ENCODE results near the gene NDEL1. TPM values are rescaled to one million over a fixed set of nuclear protein-coding genes. Genes with fewer than 3 reads are reported as not detected.

Gene NDEL1
- polyA plus RNA-seq, 1 donor: 36.6 TPM

GRCh38 chr17:8436169-8436843 is 622 bp downstream of the NDEL1 start:
- DNase-seq: peak in 1 of 2 donors; percentile 42
- no peaks in the 10 kb centered on the region for H3K27me3 ChIP-seq (ENCODE audit: control insufficient read depth, insufficient read depth, low read length)
- H3K4me3 ChIP-seq (ENCODE audit: low read length): peak overlapping the region; percentile 82
- H3K9me3 ChIP-seq (ENCODE audit: control insufficient read depth, low read depth, low read length): no peaks in the 10 kb centered on the region
- 0% methylated on average over 7 of the region's 43 CpGs for WGBS (ENCODE audit: insufficient coverage, low lambda C conversion rate)
- H3K4me1 ChIP-seq (ENCODE audit: control insufficient read depth, insufficient read depth, low read length): peaks cover 3% of the 10 kb centered on the region
- H3K36me3 ChIP-seq (ENCODE audit: control insufficient read depth, insufficient read depth, low read length): peaks cover 3% of the 10 kb centered on the region
- H3K27ac ChIP-seq (ENCODE audit: low read length): peak overlapping the region; percentile 98

GRCh38 chr17:8436844-8437171 is 1.1 kb downstream of the NDEL1 start:
- 0% methylated on average over 2 of the region's 5 CpGs for WGBS (ENCODE audit: insufficient coverage, low lambda C conversion rate)
- Histone ChIP-seq H3K9me3 (ENCODE audit: control insufficient read depth, low read depth, low read length) (no peaks in the 10 kb centered on the region), H3K4me3 (ENCODE audit: low read length) (peak overlapping the region; percentile 82), H3K4me1 (ENCODE audit: control insufficient read depth, insufficient read depth, low read length) (peaks cover 3% of the 10 kb centered on the region), H3K36me3 (ENCODE audit: control insufficient read depth, insufficient read depth, low read length) (peaks cover 3% of the 10 kb centered on the region), H3K27ac (ENCODE audit: low read length) (peak overlapping the region; percentile 98), H3K27me3 (ENCODE audit: control insufficient read depth, insufficient read depth, low read length) (no peaks in the 10 kb centered on the region)
- DNase-seq: peak in 1 of 2 donors; percentile 23

- no peak for DNase-seq
- no peak overlapping the region for H3K27ac ChIP-seq (ENCODE audit: low read length)
- peaks cover 3% of the 10 kb centered on the region for H3K36me3 ChIP-seq (ENCODE audit: control insufficient read depth, insufficient read depth, low read length)
- WGBS (ENCODE audit: insufficient coverage, low lambda C conversion rate): 60% methylated on average over 1 of the region's 5 CpGs
- H3K27me3 ChIP-seq (ENCODE audit: control insufficient read depth, insufficient read depth, low read length): no peaks in the 10 kb centered on the region
- peaks cover 3% of the 10 kb centered on the region for H3K4me1 ChIP-seq (ENCODE audit: control insufficient read depth, insufficient read depth, low read length)
- no peaks in the 10 kb centered on the region for H3K9me3 ChIP-seq (ENCODE audit: control insufficient read depth, low read depth, low read length)
- H3K4me3 ChIP-seq (ENCODE audit: low read length): no peak overlapping the region
Observed at GRCh38 chr17:8438441-8438840, 2.8 kb downstream of the NDEL1 start.

- no peak overlapping the region for H3K27ac ChIP-seq (ENCODE audit: low read length)
- H3K4me1 ChIP-seq (ENCODE audit: control insufficient read depth, insufficient read depth, low read length): peaks cover 3% of the 10 kb centered on the region
- no CpG with 5 or more reads among the region's 3 CpGs for WGBS (ENCODE audit: insufficient coverage, low lambda C conversion rate)
- H3K9me3 ChIP-seq (ENCODE audit: control insufficient read depth, low read depth, low read length): no peaks in the 10 kb centered on the region
- peaks cover 12% of the 10 kb centered on the region for H3K36me3 ChIP-seq (ENCODE audit: control insufficient read depth, insufficient read depth, low read length)
- DNase-seq: no peak
- H3K4me3 ChIP-seq (ENCODE audit: low read length): no peak overlapping the region
- no peaks in the 10 kb centered on the region for H3K27me3 ChIP-seq (ENCODE audit: control insufficient read depth, insufficient read depth, low read length)
Observed at GRCh38 chr17:8439681-8440080, 4.0 kb downstream of the NDEL1 start.

GRCh38 chr17:8441690-8442089 is 6.0 kb downstream of the NDEL1 start:
- peaks cover 24% of the 10 kb centered on the region for H3K36me3 ChIP-seq (ENCODE audit: control insufficient read depth, insufficient read depth, low read length)
- WGBS (ENCODE audit: insufficient coverage, low lambda C conversion rate): no CpG with 5 or more reads among the region's 2 CpGs

GRCh38 chr17:8442310-8442709 is 6.6 kb downstream of the NDEL1 start:
- H3K4me1 ChIP-seq (ENCODE audit: control insufficient read depth, insufficient read depth, low read length): no peaks in the 10 kb centered on the region
- peaks cover 27% of the 10 kb centered on the region for H3K36me3 ChIP-seq (ENCODE audit: control insufficient read depth, insufficient read depth, low read length)
- no peaks in the 10 kb centered on the region for H3K27me3 ChIP-seq (ENCODE audit: control insufficient read depth, insufficient read depth, low read length)
- H3K9me3 ChIP-seq (ENCODE audit: control insufficient read depth, low read depth, low read length): no peaks in the 10 kb centered on the region
- H3K4me3 ChIP-seq (ENCODE audit: low read length): no peak overlapping the region
- H3K27ac ChIP-seq (ENCODE audit: low read length): no peak overlapping the region
- no peak for DNase-seq
- WGBS (ENCODE audit: insufficient coverage, low lambda C conversion rate): no CpG with 5 or more reads among the region's 2 CpGs

More at GRCh38 chr17:8441690-8442089, 6.0 kb downstream of the NDEL1 start:
- Histone ChIP-seq H3K4me1 (ENCODE audit: control insufficient read depth, insufficient read depth, low read length) (peaks cover 3% of the 10 kb centered on the region), H3K9me3 (ENCODE audit: control insufficient read depth, low read depth, low read length) (no peaks in the 10 kb centered on the region), H3K4me3 (ENCODE audit: low read length) (no peak overlapping the region), H3K27me3 (ENCODE audit: control insufficient read depth, insufficient read depth, low read length) (no peaks in the 10 kb centered on the region), H3K27ac (ENCODE audit: low read length) (no peak overlapping the region)
- DNase-seq: no peak

GRCh38 chr17:8443756-8444155 is 8.1 kb downstream of the NDEL1 start:
- no peaks in the 10 kb centered on the region for H3K9me3 ChIP-seq (ENCODE audit: control insufficient read depth, low read depth, low read length)
- no peak for DNase-seq
- H3K4me3 ChIP-seq (ENCODE audit: low read length): no peak overlapping the region
- peaks cover 38% of the 10 kb centered on the region for H3K36me3 ChIP-seq (ENCODE audit: control insufficient read depth, insufficient read depth, low read length)
- no peaks in the 10 kb centered on the region for H3K4me1 ChIP-seq (ENCODE audit: control insufficient read depth, insufficient read depth, low read length)
- no peaks in the 10 kb centered on the region for H3K27me3 ChIP-seq (ENCODE audit: control insufficient read depth, insufficient read depth, low read length)
- no CpG with 5 or more reads among the region's 7 CpGs for WGBS (ENCODE audit: insufficient coverage, low lambda C conversion rate)
- no peak overlapping the region for H3K27ac ChIP-seq (ENCODE audit: low read length)

GRCh38 chr17:8444494-8444893 is 8.8 kb downstream of the NDEL1 start:
- Histone ChIP-seq H3K4me1 (ENCODE audit: control insufficient read depth, insufficient read depth, low read length) (no peaks in the 10 kb centered on the region), H3K36me3 (ENCODE audit: control insufficient read depth, insufficient read depth, low read length) (peaks cover 45% of the 10 kb centered on the region), H3K4me3 (ENCODE audit: low read length) (no peak overlapping the region), H3K27ac (ENCODE audit: low read length) (no peak overlapping the region), H3K27me3 (ENCODE audit: control insufficient read depth, insufficient read depth, low read length) (no peaks in the 10 kb centered on the region), H3K9me3 (ENCODE audit: control insufficient read depth, low read depth, low read length) (no peaks in the 10 kb centered on the region)
- WGBS (ENCODE audit: insufficient coverage, low lambda C conversion rate): no CpG with 5 or more reads among the region's 4 CpGs
- no peak for DNase-seq

GRCh38 chr17:8445536-8445935 is 9.9 kb downstream of the NDEL1 start:
- no peaks in the 10 kb centered on the region for H3K4me1 ChIP-seq (ENCODE audit: control insufficient read depth, insufficient read depth, low read length)
- H3K27me3 ChIP-seq (ENCODE audit: control insufficient read depth, insufficient read depth, low read length): no peaks in the 10 kb centered on the region
- H3K4me3 ChIP-seq (ENCODE audit: low read length): no peak overlapping the region
- H3K36me3 ChIP-seq (ENCODE audit: control insufficient read depth, insufficient read depth, low read length): peaks cover 45% of the 10 kb centered on the region
- H3K9me3 ChIP-seq (ENCODE audit: control insufficient read depth, low read depth, low read length): no peaks in the 10 kb centered on the region
- H3K27ac ChIP-seq (ENCODE audit: low read length): no peak overlapping the region
- WGBS (ENCODE audit: insufficient coverage, low lambda C conversion rate): 95% methylated on average over 4 of the region's 4 CpGs
- no peak for DNase-seq

GRCh38 chr17:8447799-8448198 is 12.1 kb downstream of the NDEL1 start:
- no peak for DNase-seq
- Histone ChIP-seq H3K4me3 (ENCODE audit: low read length) (no peak overlapping the region), H3K27ac (ENCODE audit: low read length) (no peak overlapping the region), H3K4me1 (ENCODE audit: control insufficient read depth, insufficient read depth, low read length) (peaks cover 9% of the 10 kb centered on the region), H3K9me3 (ENCODE audit: control insufficient read depth, low read depth, low read length) (no peaks in the 10 kb centered on the region), H3K27me3 (ENCODE audit: control insufficient read depth, insufficient read depth, low read length) (no peaks in the 10 kb centered on the region), H3K36me3 (ENCODE audit: control insufficient read depth, insufficient read depth, low read length) (peaks cover 52% of the 10 kb centered on the region)
- WGBS (ENCODE audit: insufficient coverage, low lambda C conversion rate): 78% methylated on average over 1 of the region's 4 CpGs

GRCh38 chr17:8448310-8448709 is 12.6 kb downstream of the NDEL1 start:
- Histone ChIP-seq H3K4me3 (ENCODE audit: low read length) (no peak overlapping the region), H3K4me1 (ENCODE audit: control insufficient read depth, insufficient read depth, low read length) (peaks cover 9% of the 10 kb centered on the region), H3K9me3 (ENCODE audit: control insufficient read depth, low read depth, low read length) (no peaks in the 10 kb centered on the region), H3K27ac (ENCODE audit: low read length) (no peak overlapping the region), H3K27me3 (ENCODE audit: control insufficient read depth, insufficient read depth, low read length) (no peaks in the 10 kb centered on the region), H3K36me3 (ENCODE audit: control insufficient read depth, insufficient read depth, low read length) (peaks cover 57% of the 10 kb centered on the region)
- WGBS (ENCODE audit: insufficient coverage, low lambda C conversion rate): no CpG with 5 or more reads among the region's 3 CpGs
- DNase-seq: no peak
